Pancreas (tissue), 10 donors: ENCODE results near the gene DNAJC8. TPM values are rescaled to one million over a fixed set of nuclear protein-coding genes. Genes with fewer than 3 reads are reported as not detected.

Experiments
- ATAC-seq, 4 donors: fragments of 200-7000 bp; cut with Tn5 transposase; one replicate each; pipeline versions ENCODE4 v1.8.0 to v1.9.1; 2020; ENCODE audit warnings: mild to moderate bottlenecking in 4 of 4, moderate library complexity in 4 of 4
- DNase-seq, 6 donors: peaks; one replicate each; pipeline ENCODE4 v3.0.0-alpha.2; 2020
- FAIRE-seq: peaks from 2 replicates; lab custom pipeline; 2012; peaks lifted over from hg19 to GRCh38; lab: Jason Lieb, UNC
- H3K27ac ChIP-seq, 4 donors: fragments of 200-600 bp; sonication (generic); 1 replicate in 3 of 4; 2 replicates in 1 of 4; pipeline versions ENCODE4 v1.5.0 to v1.8.0; 2020
- H3K27me3 ChIP-seq, 4 donors: fragments of 200-600 bp; one replicate each; pipeline ENCODE4 v1.8.0; 2021
- H3K36me3 ChIP-seq, 3 donors: fragments of 200-600 bp; sonication (generic) in 1 of 3; one replicate each; pipeline versions ENCODE4 v1.5.0 to v1.8.0; 2020 to 2021
- H3K4me1 ChIP-seq, 3 donors: fragments of 200-600 bp; one replicate each; pipeline ENCODE4 v1.8.0; 2021
- H3K4me3 ChIP-seq, 4 donors: fragments of 200-600 bp; sonication (generic) in 2 of 4; one replicate each; pipeline versions ENCODE4 v1.5.0 to v1.8.0; 2020 to 2021
- H3K9me3 ChIP-seq, 4 donors: fragments of 200-600 bp; one replicate each; pipeline ENCODE4 v1.8.0; 2021
- WGBS, 2 donors: extraction: QIAGEN DNeasy Blood & Tissue Kit; methylation state at CpG; one replicate each; pipeline ENCODE4 v1.1.7; 2013; 5-methylcytosine and 5-hydroxymethylcytosine counted together
- intact Hi-C, 3 donors: fragments of 100-400 bp; cut with DNase I; formaldehyde crosslinking; loops; one replicate each; pipeline versions ENCODE4 v1.11.1 to v1.14.2; 2022
- polyA plus RNA-seq, 2 donors: library from polyadenylated mRNA; stranded (reverse); fragments of 200-250 nt; gene quantifications; one replicate each; pipeline ENCODE4 v1.2.3, GENCODE V29; 2013
- total RNA-seq, 6 donors: library from RNA; stranded (reverse); fragmentation: NEBNext Ultra II Directional in 4 of 6; extraction: Animal tissue kit (Norgen Biotek cat#: 25700) in 4 of 6; gene quantifications; one replicate each; pipeline versions ENCODE4 v1.2.1 to v1.2.4, GENCODE V29; 2021 to 2023
- TF ChIP-seq, protein P1 (sequence below), 4 donors: fragments of 200-600 bp; sonication (generic) in 3 of 4; IDR thresholded peaks; one replicate each; pipeline versions ENCODE4 v1.5.0 to v1.8.0; 2021; ENCODE audit warnings: antibody characterized with exemption in 4 of 4
- donor health status: healthy with polysubstance abuse.
- donor health status: DM: no; HTN: no; CAD: no; lungs with moderate emphysema.
- donor health status: DM: no; HTN: no; CAD: no.
- donor health status: control.
- donor health status: control.
- donor health status: Bipolar disorder and iron deficiency.
- donor health status: DM: yes; HTN: yes; CAD: no.
- donor health status: DM: no; HTN: no; CAD: no.
- donor health status: DM: no; HTN: no; CAD: no.
- donor health status: DM: yes; HTN: yes; CAD: no.

DNAJC8 gene
- total and polyA plus RNA-seq, 8 donors: 12.1 to 45.1 (median 20.6) TPM

DNA sequence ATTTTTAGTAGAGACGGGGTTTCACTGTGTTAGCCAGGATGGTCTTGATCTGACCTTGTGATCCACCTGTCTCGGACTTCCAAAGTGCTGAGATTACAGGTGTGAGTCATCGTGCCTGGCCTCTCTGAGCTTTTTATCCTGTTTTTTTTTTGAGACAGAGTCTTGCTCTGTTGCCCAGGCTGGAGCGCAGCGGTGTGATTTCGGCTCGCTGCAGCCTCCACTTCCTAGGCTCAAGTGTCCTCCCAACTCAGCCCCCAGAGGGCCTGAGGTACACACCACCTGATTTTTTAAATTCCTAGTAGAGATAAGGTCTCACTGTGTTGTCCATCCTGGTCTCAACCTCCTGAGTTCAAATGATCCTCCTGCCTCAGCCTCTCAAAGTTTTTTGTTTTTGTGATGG, 46.9 kb upstream of the DNAJC8 start:
- Histone ChIP-seq H3K9me3 (no peaks in the 10 kb centered on the region), H3K27ac (no peak overlapping the region), H3K27me3 (no peaks in the 10 kb centered on the region), H3K4me3 (no peak overlapping the region), H3K36me3 (peaks cover 0 to 56% (median 19%) of the 10 kb centered on the region in 3 donors), H3K4me1 (no peaks in the 10 kb centered on the region)
- 90% methylated on average over 7 of the region's 7 CpGs for WGBS, 2 donors
- TF ChIP-seq, protein P1, sequence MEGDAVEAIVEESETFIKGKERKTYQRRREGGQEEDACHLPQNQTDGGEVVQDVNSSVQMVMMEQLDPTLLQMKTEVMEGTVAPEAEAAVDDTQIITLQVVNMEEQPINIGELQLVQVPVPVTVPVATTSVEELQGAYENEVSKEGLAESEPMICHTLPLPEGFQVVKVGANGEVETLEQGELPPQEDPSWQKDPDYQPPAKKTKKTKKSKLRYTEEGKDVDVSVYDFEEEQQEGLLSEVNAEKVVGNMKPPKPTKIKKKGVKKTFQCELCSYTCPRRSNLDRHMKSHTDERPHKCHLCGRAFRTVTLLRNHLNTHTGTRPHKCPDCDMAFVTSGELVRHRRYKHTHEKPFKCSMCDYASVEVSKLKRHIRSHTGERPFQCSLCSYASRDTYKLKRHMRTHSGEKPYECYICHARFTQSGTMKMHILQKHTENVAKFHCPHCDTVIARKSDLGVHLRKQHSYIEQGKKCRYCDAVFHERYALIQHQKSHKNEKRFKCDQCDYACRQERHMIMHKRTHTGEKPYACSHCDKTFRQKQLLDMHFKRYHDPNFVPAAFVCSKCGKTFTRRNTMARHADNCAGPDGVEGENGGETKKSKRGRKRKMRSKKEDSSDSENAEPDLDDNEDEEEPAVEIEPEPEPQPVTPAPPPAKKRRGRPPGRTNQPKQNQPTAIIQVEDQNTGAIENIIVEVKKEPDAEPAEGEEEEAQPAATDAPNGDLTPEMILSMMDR (IDR thresholded peaks at IDR 0.05): no peak
- FAIRE-seq: no peak
- no peak for DNase-seq
- no peak for ATAC-seq
- intact Hi-C loops: no loop called here

DNA sequence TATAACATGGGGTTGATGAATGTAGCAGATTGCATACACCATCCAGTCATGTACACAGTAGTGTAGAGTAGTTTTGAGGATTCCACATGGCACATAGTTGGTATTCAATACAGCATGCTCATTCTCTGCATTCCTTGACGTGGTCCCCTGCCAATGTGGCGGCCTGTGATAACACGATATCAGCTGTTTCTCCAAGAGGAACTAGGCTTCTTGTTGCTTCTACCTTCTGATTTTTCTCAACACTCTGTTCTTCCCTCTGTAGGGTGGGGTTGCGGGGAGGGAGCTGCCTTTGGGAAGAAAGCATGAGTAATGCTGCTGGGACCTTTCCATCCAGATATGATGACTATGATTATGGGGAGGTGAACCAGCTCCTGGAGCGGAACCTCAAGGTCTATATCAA, 45.9 kb upstream of the DNAJC8 start:
- H3K36me3 ChIP-seq: peaks cover 0 to 66% (median 25%) of the 10 kb centered on the region in 3 donors
- H3K27ac ChIP-seq: no peak overlapping the region
- 85 to 90% methylated on average over 5 of the region's 5 CpGs for WGBS, 2 donors

DNA sequence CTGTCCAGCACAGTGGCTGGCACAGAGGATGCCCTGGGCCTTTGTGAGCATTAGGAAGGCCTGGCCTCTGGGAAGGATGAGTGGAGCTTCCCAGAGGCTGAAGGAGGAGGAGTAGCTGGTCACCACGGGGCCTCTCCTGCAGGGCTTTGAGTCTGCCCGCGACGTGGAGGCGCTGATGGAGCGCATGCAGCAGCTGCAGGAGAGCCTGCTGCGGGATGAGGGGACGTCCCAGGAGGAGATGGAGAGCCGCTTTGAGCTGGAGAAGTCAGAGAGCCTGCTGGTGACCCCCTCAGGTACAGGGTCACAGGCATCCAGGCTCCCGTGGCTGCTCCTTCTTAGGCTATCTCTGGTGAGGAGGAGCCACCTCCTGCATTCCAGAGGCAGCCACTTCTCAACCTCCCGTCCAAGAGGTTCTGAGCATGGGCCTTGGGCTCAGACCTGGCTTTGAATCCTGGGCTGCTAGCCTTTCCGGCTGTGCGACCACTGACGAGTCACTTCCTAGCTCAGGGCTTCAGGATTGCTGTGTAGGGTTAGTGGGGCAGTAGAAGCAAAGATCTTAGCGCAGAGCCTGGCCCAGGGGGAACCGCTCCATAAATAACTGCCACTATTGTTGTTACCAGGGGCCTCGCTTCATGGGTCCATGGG, 40.5 kb upstream of the DNAJC8 start:
- peaks cover 0 to 46% (median 27%) of the 10 kb centered on the region in 3 donors for H3K36me3 ChIP-seq
- no peak overlapping the region for H3K27ac ChIP-seq
- intact Hi-C loops: no loop called here
- WGBS, 2 donors: 88 to 90% methylated on average over 17 of the region's 17 CpGs
- ATAC-seq: no peak
- no peak for DNase-seq
- no peaks in the 10 kb centered on the region for H3K9me3 ChIP-seq
- TF ChIP-seq, protein P1 (IDR thresholded peaks at IDR 0.05): no peak
- H3K27me3 ChIP-seq: no peaks in the 10 kb centered on the region
- H3K4me3 ChIP-seq: no peak overlapping the region
- H3K4me1 ChIP-seq: no peaks in the 10 kb centered on the region
- no peak for FAIRE-seq

More for the DNA sequence above, 45.9 kb upstream of the DNAJC8 start:
- ATAC-seq (no peak), FAIRE-seq (no peak), DNase-seq (no peak)
- no peak overlapping the region for H3K4me3 ChIP-seq
- TF ChIP-seq, protein P1 (IDR thresholded peaks at IDR 0.05): no peak
- H3K27me3 ChIP-seq: no peaks in the 10 kb centered on the region
- H3K9me3 ChIP-seq: no peaks in the 10 kb centered on the region
- H3K4me1 ChIP-seq: no peaks in the 10 kb centered on the region
- intact Hi-C loops: no loop called here

DNA sequence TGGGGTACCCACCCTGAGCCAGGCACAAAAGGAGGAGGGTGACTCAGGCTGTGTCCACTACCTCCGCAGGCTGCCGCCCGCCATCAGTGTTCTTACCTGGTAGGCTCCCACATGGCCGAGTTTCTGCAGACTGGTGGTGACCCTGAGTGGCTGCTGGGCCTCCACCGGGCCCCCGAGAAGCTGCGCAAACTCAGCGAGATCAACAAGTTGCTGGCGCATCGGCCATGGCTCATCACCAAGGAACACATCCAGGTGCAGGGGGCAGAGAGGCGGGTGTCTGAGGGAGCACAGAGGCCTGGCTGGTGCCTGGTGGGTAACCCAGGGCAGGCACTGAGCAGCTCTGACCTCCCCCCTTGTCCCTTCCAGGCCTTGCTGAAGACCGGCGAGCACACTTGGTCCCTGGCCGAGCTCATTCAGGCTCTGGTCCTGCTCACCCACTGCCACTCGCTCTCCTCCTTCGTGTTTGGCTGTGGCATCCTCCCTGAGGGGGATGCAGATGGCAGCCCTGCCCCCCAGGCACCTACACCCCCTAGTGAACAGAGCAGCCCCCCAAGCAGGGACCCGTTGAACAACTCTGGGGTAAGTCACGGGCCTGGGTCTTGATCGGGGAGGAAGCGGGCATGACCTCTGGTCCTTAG, 39.5 kb upstream of the DNAJC8 start:
- intact Hi-C loops: no loop called here
- peaks cover 0 to 36% (median 23%) of the 10 kb centered on the region in 3 donors for H3K36me3 ChIP-seq

More for the DNA sequence above, 39.5 kb upstream of the DNAJC8 start:
- TF ChIP-seq, protein P1 (IDR thresholded peaks at IDR 0.05): no peak
- FAIRE-seq: no peak
- WGBS, 2 donors: 92 to 93% methylated on average over 19 to 20 of the region's 20 CpGs
- Histone ChIP-seq H3K27me3 (no peaks in the 10 kb centered on the region), H3K4me1 (no peaks in the 10 kb centered on the region), H3K9me3 (no peaks in the 10 kb centered on the region), H3K27ac (no peak overlapping the region), H3K4me3 (no peak overlapping the region)
- DNase-seq: no peak
- no peak for ATAC-seq
